A673 (cell line): ENCODE measurements around the gene MYLK3.

ENCODE experiments used
- CTCF ChIP-seq: fragments of 300-800, 200-600 bp; sonication (generic); conservative IDR thresholded peaks from 2 replicates; pipeline ENCODE4 v1.5.1; 2017; ENCODE audit warnings: low read depth, mild to moderate bottlenecking, antibody characterized with exemption, low read length, moderate library complexity, mixed read lengths
- EZH2 ChIP-seq: fragments of 200-600 bp; sonication (generic); IDR thresholded peaks from 2 replicates; pipeline ENCODE4 v1.6.1; 2017; ENCODE audit warnings: borderline replicate concordance, low read depth, mild to moderate bottlenecking, mixed read lengths, antibody characterized with exemption, low read length; ENCODE audit not compliant: poor library complexity, severe bottlenecking

DNA sequence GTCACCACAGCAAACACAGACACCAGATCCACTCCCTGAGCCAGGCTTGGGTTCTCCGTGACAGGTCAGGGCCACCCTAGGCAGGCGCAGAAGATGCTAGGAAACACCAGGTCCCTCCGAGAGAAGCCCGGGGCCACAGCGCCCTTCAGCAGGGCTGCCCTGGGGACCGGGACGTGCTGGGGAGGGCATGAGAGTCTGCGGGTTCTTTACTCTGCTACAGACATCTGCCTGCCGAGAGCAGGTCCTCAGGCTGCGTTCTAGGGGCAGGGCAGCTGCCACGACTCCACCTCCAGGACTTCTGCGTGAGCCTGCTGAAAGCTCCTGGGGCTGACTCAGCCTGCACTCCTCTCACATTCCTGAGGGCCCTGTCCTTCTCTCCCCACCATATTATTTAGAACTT, 11.4 kb downstream of the MYLK3 start:
- no peak for TF ChIP-seq CTCF
- no peak for TF ChIP-seq EZH2
